Stimulated activated naive B cell treated with anti-CD40 and anti-IgM and Interleukin-4, amounts not matched to agents 10 μg/mL and 1 μg/mL and 100 μg/mL, for 72 hours (primary cell): ENCODE measurements around the gene CD37.

ENCODE experiments used
- ATAC-seq, 2 donors: fragments of 150-1000 bp; cut with Tn5 transposase; replicated peaks; 2 replicates each; pipeline ENCODE4 v1.10.0; 2021; ENCODE audit warnings: moderate library complexity in 1 of 2
- DNase-seq: peaks from one replicate; pipeline ENCODE4 v3.0.0; 2021
- H3K27ac Mint-ChIP-seq: one replicate; pipeline ENCODE4 v1.8.0; 2022; ENCODE audit warnings: mild to moderate bottlenecking, mixed read lengths
- H3K27me3 Mint-ChIP-seq, 2 donors: one replicate each; pipeline ENCODE4 v1.8.0; 2022; ENCODE audit warnings: mixed read lengths in 2 of 2
- H3K36me3 Mint-ChIP-seq, 2 donors: one replicate each; pipeline ENCODE4 v1.8.0; 2022; ENCODE audit warnings: mixed read lengths in 2 of 2, mild to moderate bottlenecking in 1 of 2
- H3K4me1 Mint-ChIP-seq, 2 donors: one replicate each; pipeline ENCODE4 v1.8.0; 2022; ENCODE audit warnings: mixed read lengths in 2 of 2, mild to moderate bottlenecking in 1 of 2
- H3K4me3 Mint-ChIP-seq, 2 donors: one replicate each; pipeline ENCODE4 v1.8.0; 2022; ENCODE audit warnings: mild to moderate bottlenecking in 2 of 2, mixed read lengths in 2 of 2, moderate library complexity in 1 of 2
- H3K9me3 Mint-ChIP-seq, 2 donors: one replicate each; pipeline ENCODE4 v1.8.0; 2022; ENCODE audit warnings: mixed read lengths in 2 of 2, mild to moderate bottlenecking in 1 of 2

The CD37 gene

DNA sequence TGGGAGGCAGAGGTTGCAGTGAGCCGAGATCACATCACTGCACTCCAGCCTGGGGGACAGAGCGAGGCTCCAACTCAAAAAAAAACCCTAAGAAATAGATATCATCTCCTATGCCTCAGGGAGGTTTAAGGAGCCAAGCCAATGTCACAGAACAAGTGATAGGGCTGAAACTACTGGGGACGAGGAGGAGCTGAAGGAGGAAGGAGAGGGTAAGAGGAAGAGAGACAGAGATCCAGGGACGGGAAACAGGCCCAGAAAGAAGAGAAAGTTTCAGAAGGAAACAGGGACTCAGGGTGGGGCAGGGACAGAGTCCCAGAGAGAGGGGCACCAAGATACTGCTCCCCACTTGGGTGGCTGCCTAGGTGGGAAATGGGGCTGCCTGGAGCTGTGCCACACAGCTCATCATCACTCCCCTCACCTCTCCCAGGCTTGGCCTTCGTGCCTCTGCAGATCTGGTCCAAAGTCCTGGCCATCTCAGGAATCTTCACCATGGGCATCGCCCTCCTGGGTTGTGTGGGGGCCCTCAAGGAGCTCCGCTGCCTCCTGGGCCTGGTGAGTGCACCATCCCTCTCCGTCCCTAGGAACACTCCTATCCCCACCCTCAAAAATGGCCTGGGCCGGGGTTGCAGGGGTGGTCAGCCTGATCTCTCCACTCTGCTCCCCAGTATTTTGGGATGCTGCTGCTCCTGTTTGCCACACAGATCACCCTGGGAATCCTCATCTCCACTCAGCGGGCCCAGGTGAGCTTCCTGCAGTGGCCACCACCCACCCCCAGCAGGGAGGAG lies 1.5 kb downstream of the CD37 start:
- Mint-ChIP-seq H3K4me1 (peaks cover 64 to 93% of the 10 kb centered on the region in 2 donors), H3K36me3 (peaks cover 39 to 49% of the 10 kb centered on the region in 2 donors), H3K27ac (peak overlapping the region; percentile 99), H3K4me3 (peak overlapping the region; percentile 91 to 97), H3K27me3 (no peaks in the 10 kb centered on the region), H3K9me3 (peaks cover 5 to 9% of the 10 kb centered on the region in 2 donors)
- ATAC-seq (no peak), DNase-seq (no peak)

DNA sequence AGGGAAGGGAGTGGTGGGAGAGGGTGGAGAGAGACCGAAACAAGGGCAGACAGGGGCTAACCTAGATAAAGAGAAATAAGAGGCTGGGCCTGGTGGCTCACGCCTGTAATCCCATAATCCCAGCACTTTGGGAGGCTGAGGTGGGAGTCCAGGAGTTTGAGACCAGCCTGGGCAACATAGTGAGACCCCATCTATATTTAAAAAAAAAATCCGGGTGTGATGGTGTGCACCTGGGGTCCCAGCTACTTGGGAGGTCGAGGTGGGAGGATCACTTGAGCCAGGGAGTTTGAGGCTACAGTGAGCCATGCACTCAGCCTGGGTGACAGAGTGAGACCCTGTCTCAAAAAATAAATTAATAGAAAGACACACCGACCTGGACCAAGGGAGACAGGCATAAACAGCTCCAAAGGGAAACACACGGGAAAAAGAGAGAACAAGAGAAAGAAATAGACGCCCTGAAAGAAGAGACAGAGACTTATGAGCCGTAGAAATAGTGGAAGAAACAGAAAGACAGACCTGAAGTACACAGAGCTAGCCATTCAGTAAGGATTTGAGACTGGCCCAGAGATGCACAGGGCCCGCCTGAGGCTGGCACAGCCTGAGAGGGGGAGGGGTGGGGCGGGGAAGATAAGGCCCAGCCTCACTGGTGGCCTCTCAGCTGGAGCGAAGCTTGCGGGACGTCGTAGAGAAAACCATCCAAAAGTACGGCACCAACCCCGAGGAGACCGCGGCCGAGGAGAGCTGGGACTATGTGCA lies 2.2 kb downstream of the CD37 start:
- Mint-ChIP-seq H3K4me1 (peaks cover 63 to 93% of the 10 kb centered on the region in 2 donors), H3K27ac (peak overlapping the region; percentile 99), H3K27me3 (no peaks in the 10 kb centered on the region), H3K4me3 (peak overlapping the region; percentile 91 to 97), H3K36me3 (peaks cover 39 to 49% of the 10 kb centered on the region in 2 donors), H3K9me3 (peaks cover 5 to 9% of the 10 kb centered on the region in 2 donors)
- ATAC-seq, result no peak
- DNase-seq, result no peak

DNA sequence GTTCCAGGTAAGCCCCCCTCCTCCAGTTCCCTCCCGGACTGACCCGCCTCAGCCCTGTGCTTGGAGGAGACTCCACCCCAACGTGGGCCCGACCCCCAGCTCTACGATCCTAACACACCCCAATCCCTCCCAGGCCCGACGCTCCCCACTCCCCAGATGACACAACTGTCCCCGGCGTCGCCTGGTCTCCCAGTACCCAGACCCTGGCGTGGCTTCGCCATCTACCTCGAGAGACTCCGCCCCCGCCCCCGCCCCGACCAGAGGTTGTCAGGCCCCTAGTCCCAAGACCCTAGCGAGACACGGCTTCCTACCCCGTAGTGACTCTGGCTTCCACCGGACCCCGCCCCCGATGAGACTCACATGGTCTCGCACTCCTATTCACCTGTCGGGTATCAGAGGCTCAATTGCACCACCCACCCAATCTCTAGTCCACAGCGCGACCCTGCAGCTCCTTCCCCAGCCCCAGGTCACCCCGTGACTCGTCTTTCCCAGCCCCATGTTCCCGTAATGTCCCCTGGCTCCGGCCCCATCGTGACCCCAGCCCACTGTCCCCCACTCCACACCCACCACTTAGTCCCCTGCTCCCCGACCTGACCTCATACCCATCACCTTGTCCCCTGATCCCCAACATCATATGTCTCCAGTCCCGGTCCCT lies 2.9 kb downstream of the CD37 start:
- peak overlapping the region; percentile 89 for H3K27ac Mint-ChIP-seq
- ATAC-seq (no peak), DNase-seq (no peak)
- peaks cover 5 to 9% of the 10 kb centered on the region in 2 donors for H3K9me3 Mint-ChIP-seq
- peaks cover 43 to 56% of the 10 kb centered on the region in 2 donors for H3K36me3 Mint-ChIP-seq
- H3K4me3 Mint-ChIP-seq, result peak overlapping the region; percentile 76 to 91
- no peaks in the 10 kb centered on the region for H3K27me3 Mint-ChIP-seq
- H3K4me1 Mint-ChIP-seq, result peaks cover 66 to 93% of the 10 kb centered on the region in 2 donors

DNA sequence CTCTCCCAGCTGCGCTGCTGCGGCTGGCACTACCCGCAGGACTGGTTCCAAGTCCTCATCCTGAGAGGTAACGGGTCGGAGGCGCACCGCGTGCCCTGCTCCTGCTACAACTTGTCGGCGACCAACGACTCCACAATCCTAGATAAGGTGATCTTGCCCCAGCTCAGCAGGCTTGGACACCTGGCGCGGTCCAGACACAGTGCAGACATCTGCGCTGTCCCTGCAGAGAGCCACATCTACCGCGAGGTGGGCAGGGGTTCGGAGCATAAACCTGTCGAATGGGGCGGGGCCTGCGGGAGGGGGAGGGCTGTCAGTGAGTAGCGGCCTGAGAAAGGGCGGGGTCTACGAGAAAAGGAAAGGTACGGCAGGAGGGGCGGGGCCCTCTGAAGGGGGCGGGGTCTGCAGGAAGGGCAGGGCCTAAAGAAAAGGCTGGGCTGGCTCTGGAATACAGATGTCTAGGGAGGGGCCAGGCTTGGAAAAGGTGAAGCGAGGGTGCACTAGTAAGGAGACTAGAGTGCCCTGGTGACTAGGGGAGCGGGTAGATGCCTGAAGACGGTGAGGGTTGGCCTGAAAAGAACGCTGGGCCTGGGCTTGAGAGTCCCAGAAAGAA lies 3.6 kb downstream of the CD37 start:
- peak overlapping the region; percentile 76 to 91 for H3K4me3 Mint-ChIP-seq
- DNase-seq (no peak), ATAC-seq (no peak)
- H3K9me3 Mint-ChIP-seq, result peaks cover 5 to 9% of the 10 kb centered on the region in 2 donors
- no peaks in the 10 kb centered on the region for H3K27me3 Mint-ChIP-seq
- H3K4me1 Mint-ChIP-seq, result peaks cover 61 to 88% of the 10 kb centered on the region in 2 donors
- H3K27ac Mint-ChIP-seq, result peak overlapping the region; percentile 89
- peaks cover 43 to 56% of the 10 kb centered on the region in 2 donors for H3K36me3 Mint-ChIP-seq

DNA sequence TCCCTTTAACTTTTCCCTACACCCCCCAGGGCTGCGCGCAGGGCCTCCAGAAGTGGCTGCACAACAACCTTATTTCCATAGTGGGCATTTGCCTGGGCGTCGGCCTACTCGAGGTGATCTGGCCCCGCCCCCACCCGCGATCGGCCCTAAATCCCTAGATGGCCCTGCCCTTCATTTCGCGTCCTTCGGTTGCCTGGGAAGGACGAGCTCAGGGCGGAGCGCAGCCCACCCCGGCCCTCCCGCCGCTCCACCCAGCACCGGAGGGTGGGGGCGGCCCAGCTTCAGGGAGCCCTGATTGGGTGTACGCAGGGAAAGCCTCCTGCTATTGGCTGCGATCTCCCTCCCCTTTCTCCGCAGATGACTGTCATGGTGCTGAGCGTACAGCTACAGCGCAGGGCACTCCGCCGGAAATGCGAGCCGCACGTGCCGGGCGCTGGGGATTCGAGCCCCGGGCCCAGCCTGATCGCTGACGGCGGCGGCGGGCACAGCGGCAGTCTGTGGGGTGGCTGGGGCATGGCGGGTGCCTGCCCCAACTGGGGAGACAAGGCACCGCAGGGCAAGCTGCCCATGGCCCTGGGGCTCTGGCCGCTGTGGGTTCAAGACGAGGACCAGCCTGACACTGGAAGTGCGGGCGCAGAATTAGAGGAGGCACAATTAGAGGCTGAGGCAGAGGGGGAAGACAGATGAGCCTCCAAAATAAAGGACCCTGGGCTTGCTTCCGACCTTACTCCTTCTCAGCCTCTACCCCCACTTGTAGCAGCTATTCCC lies 4.3 kb downstream of the CD37 start:
- peaks cover 55 to 82% of the 10 kb centered on the region in 2 donors for H3K4me1 Mint-ChIP-seq
- peak overlapping the region; percentile 76 to 91 for H3K4me3 Mint-ChIP-seq
- DNase-seq, result no peak
- peaks cover 43 to 57% of the 10 kb centered on the region in 2 donors for H3K36me3 Mint-ChIP-seq
- no peak overlapping the region for H3K27ac Mint-ChIP-seq
- no peaks in the 10 kb centered on the region for H3K27me3 Mint-ChIP-seq
- peaks cover 2 to 9% of the 10 kb centered on the region in 2 donors for H3K9me3 Mint-ChIP-seq
- no peak for ATAC-seq

DNA sequence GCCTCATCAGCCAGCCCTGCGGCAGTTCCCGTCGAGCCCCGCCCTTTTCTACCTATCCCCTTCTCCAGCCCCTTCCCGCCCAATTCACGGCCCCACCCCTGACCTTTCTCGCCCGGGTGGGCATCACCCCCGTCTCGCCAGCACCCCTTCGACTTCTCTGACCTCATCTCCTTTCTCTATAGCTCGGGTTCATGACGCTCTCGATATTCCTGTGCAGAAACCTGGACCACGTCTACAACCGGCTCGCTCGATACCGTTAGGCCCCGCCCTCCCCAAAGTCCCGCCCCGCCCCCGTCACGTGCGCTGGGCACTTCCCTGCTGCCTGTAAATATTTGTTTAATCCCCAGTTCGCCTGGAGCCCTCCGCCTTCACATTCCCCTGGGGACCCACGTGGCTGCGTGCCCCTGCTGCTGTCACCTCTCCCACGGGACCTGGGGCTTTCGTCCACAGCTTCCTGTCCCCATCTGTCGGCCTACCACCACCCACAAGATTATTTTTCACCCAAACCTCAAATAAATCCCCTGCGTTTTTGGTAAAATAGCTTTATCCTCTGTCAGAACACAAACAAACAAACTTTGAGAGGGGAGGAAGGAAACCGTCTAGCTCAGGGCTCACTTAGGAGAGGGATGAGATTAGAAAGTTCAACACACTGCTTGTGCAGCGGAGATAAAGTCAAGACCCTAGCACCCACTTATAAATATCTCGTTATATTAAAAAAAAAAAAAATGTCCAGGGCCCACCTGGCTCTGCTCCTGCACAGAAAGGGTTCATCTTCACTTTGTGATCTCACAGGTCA lies 5.1 kb downstream of the CD37 start:
- ATAC-seq (peak; percentile 72 to 84), DNase-seq (peak; percentile 96)
- H3K4me1 Mint-ChIP-seq, result peaks cover 58 to 81% of the 10 kb centered on the region in 2 donors
- peak overlapping the region; percentile 72 for H3K27ac Mint-ChIP-seq
- H3K9me3 Mint-ChIP-seq, result peaks cover 2 to 9% of the 10 kb centered on the region in 2 donors
- peaks cover 48 to 64% of the 10 kb centered on the region in 2 donors for H3K36me3 Mint-ChIP-seq
- peak overlapping the region; percentile 72 to 74 for H3K4me3 Mint-ChIP-seq
- no peaks in the 10 kb centered on the region for H3K27me3 Mint-ChIP-seq

DNA sequence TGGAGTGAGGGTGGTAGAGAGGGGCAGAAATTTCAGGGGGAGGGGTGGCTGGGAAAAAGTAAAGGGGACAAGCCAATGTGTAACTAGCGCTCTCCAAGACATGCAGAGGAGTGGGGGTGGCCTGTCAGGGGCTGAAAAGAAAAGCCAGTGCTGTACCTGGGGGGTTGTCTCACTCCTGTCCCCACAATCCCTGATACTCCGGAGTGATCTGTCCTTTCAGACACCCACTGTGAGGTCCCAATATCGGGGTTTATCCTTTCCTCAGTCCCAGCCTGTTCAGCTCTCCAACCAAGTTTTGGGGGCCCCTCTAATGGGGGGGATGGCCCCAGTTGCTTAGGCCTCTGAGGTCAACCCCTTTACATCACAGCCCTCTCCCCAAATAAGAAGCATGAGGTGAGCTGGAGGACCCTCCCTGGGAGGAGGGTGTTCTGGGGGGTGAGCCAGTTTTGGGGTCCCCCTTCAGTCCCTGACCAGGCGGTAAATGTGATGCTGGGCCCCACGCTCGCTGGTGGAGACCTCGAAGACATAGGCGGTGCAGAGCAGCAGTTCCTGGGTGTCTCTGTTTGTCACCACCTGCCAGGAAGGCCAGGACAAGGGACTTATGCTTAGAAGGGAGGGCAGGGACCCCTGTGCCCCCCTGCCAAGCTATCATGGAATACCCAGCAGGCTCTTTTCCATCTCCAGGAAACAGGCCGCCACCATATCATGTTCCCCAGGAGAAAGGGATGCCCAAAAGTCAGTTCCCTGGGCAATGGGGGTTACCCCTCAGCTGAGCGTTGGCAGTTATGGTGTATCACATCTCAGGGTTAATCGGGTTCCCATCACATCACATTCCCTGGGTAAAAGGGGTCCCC lies 5.9 kb downstream of the CD37 start:
- H3K27ac Mint-ChIP-seq, result peak overlapping the region; percentile 32
- DNase-seq, result no peak
- H3K27me3 Mint-ChIP-seq, result no peaks in the 10 kb centered on the region
- peaks cover 57 to 75% of the 10 kb centered on the region in 2 donors for H3K4me1 Mint-ChIP-seq
- H3K36me3 Mint-ChIP-seq, result peaks cover 48 to 57% of the 10 kb centered on the region in 2 donors
- H3K9me3 Mint-ChIP-seq, result peaks cover 2 to 9% of the 10 kb centered on the region in 2 donors
- peak; percentile 8 for ATAC-seq
- H3K4me3 Mint-ChIP-seq, result peak overlapping the region in 1 of 2 donors; percentile 15

DNA sequence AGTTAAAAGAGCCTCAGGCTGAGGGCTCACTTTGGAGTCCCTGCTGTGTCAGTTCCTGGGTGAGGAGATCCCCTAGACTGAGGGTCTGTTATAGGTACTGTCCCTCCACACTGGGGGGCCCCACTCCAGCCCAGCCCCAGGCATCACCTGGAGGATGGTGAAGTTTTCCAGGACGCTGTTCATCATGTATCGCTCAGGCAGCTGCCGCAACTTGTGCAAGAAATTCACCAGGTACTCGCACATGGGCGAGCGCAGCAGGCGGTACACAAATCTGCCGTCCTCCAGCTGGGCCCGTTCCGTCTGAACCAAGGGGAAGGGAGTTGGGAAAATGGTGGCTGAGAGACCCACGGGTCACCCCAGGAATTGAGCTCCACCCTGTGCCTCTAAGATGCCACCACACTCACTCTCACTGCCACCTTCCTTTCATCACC lies 7.1 kb downstream of the CD37 start:
- H3K4me1 Mint-ChIP-seq, result peaks cover 49 to 64% of the 10 kb centered on the region in 2 donors
- ATAC-seq, result no peak
- no peak overlapping the region for H3K4me3 Mint-ChIP-seq
- no peak overlapping the region for H3K27ac Mint-ChIP-seq
- DNase-seq, result no peak
- no peaks in the 10 kb centered on the region for H3K27me3 Mint-ChIP-seq
- peaks cover 40 to 45% of the 10 kb centered on the region in 2 donors for H3K36me3 Mint-ChIP-seq
- H3K9me3 Mint-ChIP-seq, result peaks cover 2 to 9% of the 10 kb centered on the region in 2 donors

DNA sequence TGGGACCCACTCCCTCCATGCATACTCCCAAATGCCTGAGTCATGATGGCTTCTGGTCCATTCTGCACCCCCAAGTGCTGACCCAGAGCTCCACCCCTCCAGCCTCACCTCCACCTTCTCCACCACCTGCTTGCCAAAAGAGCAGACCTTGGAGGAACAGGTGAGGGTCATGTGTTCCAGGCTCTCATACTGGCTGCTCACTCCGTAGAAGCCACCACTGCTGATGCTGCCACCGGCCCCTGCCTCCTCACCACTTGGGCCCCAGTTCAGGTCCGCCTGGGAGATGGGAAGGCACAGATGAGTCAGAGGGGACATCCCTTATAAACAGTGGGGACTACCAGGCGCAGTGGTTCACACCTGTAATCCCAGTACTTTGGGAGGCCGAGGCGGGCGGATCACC lies 7.9 kb downstream of the CD37 start:
- DNase-seq (no peak), ATAC-seq (peak in 1 of 2 donors; percentile 15)
- H3K36me3 Mint-ChIP-seq, result peaks cover 32 to 42% of the 10 kb centered on the region in 2 donors
- no peaks in the 10 kb centered on the region for H3K27me3 Mint-ChIP-seq
- peaks cover 5 to 12% of the 10 kb centered on the region in 2 donors for H3K9me3 Mint-ChIP-seq
- H3K4me1 Mint-ChIP-seq, result peaks cover 51 to 64% of the 10 kb centered on the region in 2 donors
- no peak overlapping the region for H3K4me3 Mint-ChIP-seq
- no peak overlapping the region for H3K27ac Mint-ChIP-seq

DNA sequence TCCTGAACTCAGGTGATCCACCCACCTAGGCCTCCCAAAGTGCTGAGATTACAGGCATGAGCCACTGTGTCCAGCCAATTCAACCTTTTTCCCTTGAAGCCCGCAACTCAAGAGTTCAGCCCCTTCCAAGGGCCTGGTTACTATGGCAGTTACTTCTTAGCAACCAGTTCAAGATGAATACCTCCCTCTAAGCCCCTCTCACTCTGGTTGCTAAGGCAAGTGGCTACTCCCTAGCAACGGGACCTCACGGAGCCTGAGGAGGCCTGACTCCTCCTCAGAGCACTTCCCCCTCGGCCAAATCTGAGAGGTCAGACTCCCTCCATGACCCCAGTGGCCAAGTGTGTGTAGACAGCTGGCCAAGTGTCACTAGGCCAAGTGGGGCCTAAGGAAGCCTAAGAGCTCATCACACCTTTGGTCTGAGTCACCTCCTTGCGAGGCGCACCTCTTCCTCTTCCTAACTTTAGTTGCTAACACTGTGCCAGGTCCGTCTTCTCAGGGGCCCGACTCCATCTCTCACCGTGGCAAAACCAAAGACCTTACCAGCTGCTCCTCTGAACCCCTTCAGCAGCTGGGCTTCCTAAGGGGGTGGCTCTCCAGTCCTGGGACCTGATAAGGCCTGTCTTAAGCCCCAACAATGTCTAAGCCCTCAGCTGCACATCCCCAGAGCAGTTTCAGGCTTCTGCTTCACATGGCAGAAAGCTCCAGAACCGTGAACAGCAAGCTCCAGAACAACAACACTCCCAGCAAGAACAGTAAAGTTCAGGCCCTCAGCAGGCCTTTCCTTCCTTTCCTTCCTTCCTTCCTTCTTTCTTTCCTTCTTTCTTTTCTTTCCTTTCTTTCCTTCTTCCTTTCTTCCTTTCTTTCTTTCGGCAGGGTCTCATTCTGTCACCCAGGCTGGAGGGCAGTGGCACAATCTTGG lies 9.6 kb downstream of the CD37 start:
- Mint-ChIP-seq H3K4me3 (no peak overlapping the region), H3K9me3 (peaks cover 5 to 7% of the 10 kb centered on the region in 2 donors), H3K4me1 (peaks cover 46 to 56% of the 10 kb centered on the region in 2 donors), H3K27ac (no peak overlapping the region), H3K36me3 (peaks cover 19 to 31% of the 10 kb centered on the region in 2 donors), H3K27me3 (no peaks in the 10 kb centered on the region)
- DNase-seq (no peak), ATAC-seq (no peak)

DNA sequence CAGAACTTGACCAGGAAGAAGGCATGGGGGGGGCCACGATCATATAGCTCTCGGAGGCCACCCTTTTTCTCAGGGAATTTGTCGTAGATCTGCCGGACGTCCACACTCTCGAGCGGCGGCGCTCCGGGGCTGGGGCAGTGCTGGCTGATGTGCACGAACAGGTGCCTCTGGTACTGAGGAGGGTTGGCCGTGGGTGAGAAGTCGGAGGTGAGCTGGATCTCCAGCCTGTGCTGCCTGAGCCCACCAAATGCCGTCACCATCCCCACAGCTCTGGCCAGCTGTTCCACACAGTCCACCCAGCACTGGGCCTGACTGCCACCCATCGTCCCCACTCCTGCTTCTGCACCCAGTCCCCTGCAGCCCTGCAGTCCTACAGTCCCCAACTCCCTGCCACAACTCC lies 12.0 kb downstream of the CD37 start:
- Mint-ChIP-seq H3K9me3 (peaks cover 3% of the 10 kb centered on the region in 2 donors), H3K27me3 (no peaks in the 10 kb centered on the region), H3K4me1 (peaks cover 30 to 31% of the 10 kb centered on the region in 2 donors), H3K4me3 (no peak overlapping the region), H3K27ac (no peak overlapping the region), H3K36me3 (peaks cover 11 to 22% of the 10 kb centered on the region in 2 donors)
- ATAC-seq (no peak), DNase-seq (no peak)
